GM19438 (cell line): Measurements from ENCODE around the gene RUNX1.

ENCODE experiments used
- ATAC-seq: cut with Tn5 transposase; IDR thresholded peaks from one replicate; pipeline ENCODE4 v1.9.1; 2021; ENCODE audit warnings: low read depth; ENCODE audit not compliant: unreplicated experiment

The RUNX1 gene

GRCh38 chr21:34886240-34887104 is 162.6 kb downstream of the RUNX1 start:
- no peak for ATAC-seq

- no peak for ATAC-seq
Measured at GRCh38 chr21:34885626-34886239, 163.4 kb downstream of the RUNX1 start.

GRCh38 chr21:34885125-34885524 is 164.0 kb downstream of the RUNX1 start:
- no peak for ATAC-seq

- no peak for ATAC-seq
Measured at GRCh38 chr21:34884346-34884929, 164.7 kb downstream of the RUNX1 start.

- no peak for ATAC-seq
Measured at GRCh38 chr21:34883491-34884271, 165.4 kb downstream of the RUNX1 start.

- peak; percentile 52 for ATAC-seq
Measured at GRCh38 chr21:34882719-34883131, 166.4 kb downstream of the RUNX1 start.

- no peak for ATAC-seq
Measured at GRCh38 chr21:34881839-34882371, 167.2 kb downstream of the RUNX1 start.

- ATAC-seq = no peak
Measured at GRCh38 chr21:34881421-34881820, 167.7 kb downstream of the RUNX1 start.

- no peak for ATAC-seq
Measured at GRCh38 chr21:34880401-34880800, 168.7 kb downstream of the RUNX1 start.

GRCh38 chr21:34878940-34879339 is 170.2 kb downstream of the RUNX1 start:
- no peak for ATAC-seq

- ATAC-seq = no peak
Measured at GRCh38 chr21:34878501-34878900, 170.6 kb downstream of the RUNX1 start.

- no peak for ATAC-seq
Measured at GRCh38 chr21:34877485-34878128, 171.5 kb downstream of the RUNX1 start.

GRCh38 chr21:34875830-34876229 is 173.3 kb downstream of the RUNX1 start:
- ATAC-seq = no peak

- no peak for ATAC-seq
Measured at GRCh38 chr21:34874684-34875513, 174.2 kb downstream of the RUNX1 start.

GRCh38 chr21:34871026-34871908 is 177.8 kb downstream of the RUNX1 start:
- ATAC-seq = no peak

GRCh38 chr21:34870246-34870645 is 178.9 kb downstream of the RUNX1 start:
- ATAC-seq = no peak

- ATAC-seq = no peak
Measured at GRCh38 chr21:34869545-34869944, 179.6 kb downstream of the RUNX1 start.

GRCh38 chr21:34867785-34868184 is 181.3 kb downstream of the RUNX1 start:
- no peak for ATAC-seq
